GM12892 (cell line): Measurements from ENCODE around the gene NTRK3.

Experiments
- POLR2A ChIP-seq: IDR thresholded peaks from 2 replicates; pipeline ENCODE4 v1.6.1; 2011; ENCODE audit warnings: low read depth, low read length, control low read depth
- POLR2AphosphoS5 ChIP-seq: IDR thresholded peaks from 2 replicates; pipeline ENCODE4 v1.6.1; 2011; ENCODE audit warnings: low read depth, low read length, control low read depth

- no peak for TF ChIP-seq POLR2AphosphoS5
- no peak for TF ChIP-seq POLR2A
Observed at GRCh38 chr15:88243895-88244787, 12.4 kb downstream of the NTRK3 start.
